Right ventricle myocardium inferior (tissue), 1 donor: ENCODE results near the gene FXYD6. TPM values are rescaled to one million over a fixed set of nuclear protein-coding genes. Genes with fewer than 3 reads are reported as not detected.

ENCODE experiments used
- ATAC-seq: fragments of 200-7000 bp; cut with Tn5 transposase; one replicate; pipeline ENCODE4 v1.9.1; 2020; ENCODE audit warnings: mild to moderate bottlenecking, moderate library complexity
- DNase-seq: peaks from one replicate; pipeline ENCODE4 v3.0.0; 2021; ENCODE audit errors: missing footprints
- intact Hi-C: fragments of 100-400 bp; cut with DNase I; formaldehyde crosslinking; loops from one replicate; pipeline ENCODE4 v1.11.0; 2022
- total RNA-seq: library from RNA; stranded (reverse); fragmentation: NEBNext Ultra II Directional; extraction: Animal tissue kit (Norgen Biotek cat#: 25700); gene quantifications from one replicate; pipeline ENCODE4 v1.2.1, GENCODE V29; 2021
- donor health status: DM: no; HTN: yes; CAD: no; lungs with severe emphysema.

The FXYD6 gene
- total RNA-seq, 1 donor from 2014 or later, result 41.2 TPM

GRCh38 chr11:117826190-117826570 lies 50.3 kb downstream of the FXYD6 start:
- no peak for DNase-seq

GRCh38 chr11:117825538-117826189 lies 50.8 kb downstream of the FXYD6 start:
- no peak for ATAC-seq
- no peak for DNase-seq

More at GRCh38 chr11:117826190-117826570, 50.3 kb downstream of the FXYD6 start:
- intact Hi-C loops, result no loop called here
- ATAC-seq, result no peak

GRCh38 chr11:117824571-117825537 lies 51.6 kb downstream of the FXYD6 start, which contains the start of gene FXYD2:
TSS of gene FXYD2 (minus strand) at chr11:117824744. CDS start at chr11:117824678, 66 bp downstream.
- intact Hi-C loops, result loop anchor here (5.0 kb wide), 1 partner anchor 227 kb away; no protein-coding TSS in a partner anchor
- ATAC-seq (peak; percentile 69), DNase-seq (peak; percentile 86)

More at GRCh38 chr11:117825538-117826189, 50.8 kb downstream of the FXYD6 start:
- intact Hi-C loops, result no loop called here

GRCh38 chr11:117823946-117824420 lies 52.5 kb downstream of the FXYD6 start:
- intact Hi-C loops, result loop anchor here (2.0 to 5.0 kb wide), 2 partner anchors 123 to 228 kb away; no protein-coding TSS in a partner anchor
- DNase-seq, result peak; percentile 89
- ATAC-seq, result peak; percentile 84

- intact Hi-C loops, result loop anchor here (2.0 to 5.0 kb wide), 2 partner anchors 123 to 229 kb away; no protein-coding TSS in a partner anchor
- ATAC-seq, result peak; percentile 1
- no peak for DNase-seq
Measured at GRCh38 chr11:117823294-117823945, 53.0 kb downstream of the FXYD6 start.

GRCh38 chr11:117822074-117823033 lies 54.1 kb downstream of the FXYD6 start:
- ATAC-seq, result no peak
- intact Hi-C loops, result loop anchor here (2.0 to 5.0 kb wide), 2 partner anchors 124 to 230 kb away; no protein-coding TSS in a partner anchor
- DNase-seq, result no peak

GRCh38 chr11:117821431-117821830 lies 55.0 kb downstream of the FXYD6 start:
- intact Hi-C loops, result loop anchor here (5.0 kb wide), 1 partner anchor 231 kb away; no protein-coding TSS in a partner anchor
- ATAC-seq (no peak), DNase-seq (no peak)

GRCh38 chr11:117820516-117820915 lies 55.9 kb downstream of the FXYD6 start:
- no peak for DNase-seq
- intact Hi-C loops, result loop anchor here (5.0 kb wide), 1 partner anchor 232 kb away; no protein-coding TSS in a partner anchor
- no peak for ATAC-seq

GRCh38 chr11:117820071-117820470 lies 56.4 kb downstream of the FXYD6 start:
- DNase-seq (no peak), ATAC-seq (no peak)
- intact Hi-C loops, result loop anchor here (5.0 kb wide), 1 partner anchor 232 kb away; no protein-coding TSS in a partner anchor

GRCh38 chr11:117819096-117820040 lies 57.1 kb downstream of the FXYD6 start:
- intact Hi-C loops, result loop anchor here (5.0 kb wide), 1 partner anchor 233 kb away; no protein-coding TSS in a partner anchor
- no peak for DNase-seq
- peak; percentile 27 for ATAC-seq

- intact Hi-C loops, result no loop called here
- ATAC-seq (no peak), DNase-seq (peak; percentile 21)
Measured at GRCh38 chr11:117818041-117818873, 58.2 kb downstream of the FXYD6 start.

GRCh38 chr11:117817368-117818040 lies 59.0 kb downstream of the FXYD6 start:
- intact Hi-C loops, result loop anchor here (1.0 kb wide), 1 partner anchor 391 kb away; no protein-coding TSS in a partner anchor
- DNase-seq (peak; percentile 88), ATAC-seq (peak; percentile 67)

- ATAC-seq, result peak; percentile 18
- intact Hi-C loops, result loop anchor here (1.0 kb wide), 1 partner anchor 391 kb away; no protein-coding TSS in a partner anchor
- DNase-seq, result peak; percentile 55
Measured at GRCh38 chr11:117816846-117817367, 59.6 kb downstream of the FXYD6 start.

GRCh38 chr11:117816151-117816741 lies 60.2 kb downstream of the FXYD6 start:
- intact Hi-C loops, result no loop called here
- ATAC-seq (peak; percentile 26), DNase-seq (peak; percentile 22)
